HG03064 (cell line): Measurements from ENCODE around the gene CACNA2D3.

Source experiments
- ATAC-seq: cut with Tn5 transposase; IDR thresholded peaks from one replicate; pipeline ENCODE4 v1.9.1; 2021; ENCODE audit warnings: low read depth; ENCODE audit not compliant: unreplicated experiment

CACNA2D3 gene

DNA sequence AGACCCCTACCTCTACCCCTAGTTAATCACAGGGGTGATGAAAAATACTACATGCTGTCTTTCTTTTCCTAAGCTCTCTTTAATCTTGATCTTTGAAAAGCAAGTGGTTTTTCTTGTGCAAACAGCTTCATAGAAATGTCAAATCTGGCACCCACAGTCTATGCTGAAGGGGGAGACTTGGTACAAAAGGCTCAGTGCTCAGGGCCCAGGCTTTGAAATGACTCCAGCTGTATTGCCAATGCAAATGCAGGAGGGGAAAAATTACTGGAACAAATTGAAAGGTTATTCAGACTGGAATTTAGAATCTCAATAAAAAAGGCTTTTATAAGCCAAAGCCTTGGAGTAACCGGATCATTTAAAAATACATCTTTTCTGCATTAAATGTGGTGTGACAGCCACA, 581.6 kb downstream of the CACNA2D3 start:
- no peak for ATAC-seq

DNA sequence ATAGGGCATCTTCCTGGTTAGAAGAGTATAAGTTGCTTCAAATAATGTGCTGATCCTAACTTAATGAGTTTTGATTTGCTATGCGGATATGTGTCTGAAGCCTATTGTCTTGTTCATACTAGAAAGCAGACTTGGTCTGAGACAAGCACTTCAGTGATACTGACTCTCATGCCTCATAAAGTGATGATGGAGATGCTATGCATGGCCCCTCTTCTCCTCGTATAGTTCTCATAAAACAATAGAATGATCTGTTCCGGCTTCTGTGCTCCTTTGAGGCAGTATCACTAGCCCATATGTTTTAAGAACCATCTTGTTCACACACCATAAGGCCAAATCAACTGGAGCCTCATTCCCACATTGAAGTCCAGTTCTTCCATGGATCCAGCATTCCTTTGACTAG, 583.4 kb downstream of the CACNA2D3 start:
- ATAC-seq, result no peak

DNA sequence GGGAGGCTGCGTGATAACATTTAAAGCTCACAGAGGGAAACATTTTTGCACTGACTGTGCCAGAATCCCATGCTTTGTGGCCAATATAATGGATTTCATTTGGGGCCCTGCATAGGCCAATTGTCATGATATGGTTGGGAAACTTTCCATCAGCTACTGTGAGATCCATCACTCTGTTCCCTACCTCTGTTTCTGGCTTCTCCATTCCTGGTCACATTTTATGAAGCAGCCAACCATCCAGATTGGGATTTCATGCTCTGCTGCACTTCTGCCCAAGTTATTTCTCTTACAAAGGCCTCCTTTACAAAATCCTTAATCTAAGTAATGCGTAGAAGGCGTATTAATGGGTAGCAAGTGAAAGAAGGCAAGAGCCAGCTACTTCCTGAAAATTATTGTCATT, 584.4 kb downstream of the CACNA2D3 start:
- ATAC-seq, result no peak

DNA sequence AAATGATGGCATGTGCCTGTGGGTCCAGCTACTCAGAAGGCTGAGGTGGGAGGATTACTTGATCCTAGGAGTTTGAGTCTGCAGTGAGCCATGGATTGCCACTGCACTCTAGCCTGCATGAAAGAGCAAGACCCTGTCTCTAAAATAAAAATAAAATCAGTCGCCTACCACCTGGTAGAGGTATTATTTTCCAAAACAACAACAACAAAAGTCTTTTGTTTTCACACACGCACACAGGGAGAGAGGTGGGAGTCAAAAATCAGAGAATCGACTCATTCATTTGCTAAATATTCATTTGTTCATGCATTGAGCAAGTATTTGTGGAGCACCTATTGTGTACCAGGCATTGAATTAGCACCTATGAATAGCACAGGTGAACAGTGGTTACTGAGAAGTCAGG, 587.4 kb downstream of the CACNA2D3 start:
- ATAC-seq, result no peak

DNA sequence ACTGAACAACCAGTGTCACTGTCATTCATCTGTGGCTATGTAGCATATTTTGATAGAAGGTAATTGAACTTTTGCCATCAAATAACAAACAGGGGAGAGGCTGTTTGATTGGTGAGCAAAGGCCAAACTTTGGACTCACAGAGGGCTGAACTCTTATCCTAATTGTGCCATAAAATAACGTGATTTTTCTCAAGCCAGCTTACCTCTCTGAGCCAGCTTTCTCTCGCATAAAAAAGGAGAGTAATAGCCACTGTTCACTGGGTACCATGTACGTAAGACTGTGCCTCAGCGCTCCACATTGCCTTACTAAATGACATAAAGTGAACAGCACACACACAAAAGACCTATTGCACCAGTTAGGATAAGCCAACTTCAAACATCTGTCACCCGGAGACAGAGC, 588.6 kb downstream of the CACNA2D3 start:
- ATAC-seq, result no peak

DNA sequence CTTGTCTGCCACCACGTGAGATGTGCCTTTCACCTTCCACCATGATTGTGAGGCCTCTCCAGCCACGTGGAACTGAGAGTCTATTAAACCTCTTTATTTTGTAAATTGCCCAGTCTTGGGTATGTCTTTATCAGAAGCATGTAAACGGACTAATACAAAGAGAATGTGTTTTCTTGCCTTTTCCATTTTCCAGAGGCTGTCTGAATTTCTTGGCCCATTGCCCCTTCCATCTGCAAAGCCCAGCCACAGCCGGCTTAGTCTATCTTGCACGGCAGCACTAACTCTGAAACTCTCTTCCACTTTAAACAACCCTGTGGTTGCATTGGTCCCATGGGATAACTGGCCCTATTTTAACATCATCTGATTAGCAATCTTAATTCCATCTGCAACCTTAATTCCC, 590.2 kb downstream of the CACNA2D3 start:
- ATAC-seq, result no peak

DNA sequence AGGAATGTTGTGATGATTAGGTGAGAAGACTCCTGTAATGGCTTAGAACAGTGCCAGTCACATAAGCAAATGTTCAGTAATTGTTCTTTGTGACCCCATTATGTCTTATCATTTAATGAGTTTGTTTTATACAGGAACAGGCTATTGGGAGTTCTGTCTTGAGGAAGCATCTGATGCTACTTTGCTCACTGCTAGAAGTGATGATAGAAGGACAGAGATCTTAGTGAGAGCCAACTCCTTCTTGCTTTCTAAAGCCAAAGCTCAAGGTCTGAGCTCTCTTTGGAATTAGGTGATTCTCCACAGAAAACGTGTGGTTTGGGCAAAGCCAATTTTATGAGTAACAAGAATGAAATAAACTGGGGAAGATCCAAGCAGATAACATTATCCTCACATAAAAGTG, 590.7 kb downstream of the CACNA2D3 start:
- ATAC-seq, result no peak

DNA sequence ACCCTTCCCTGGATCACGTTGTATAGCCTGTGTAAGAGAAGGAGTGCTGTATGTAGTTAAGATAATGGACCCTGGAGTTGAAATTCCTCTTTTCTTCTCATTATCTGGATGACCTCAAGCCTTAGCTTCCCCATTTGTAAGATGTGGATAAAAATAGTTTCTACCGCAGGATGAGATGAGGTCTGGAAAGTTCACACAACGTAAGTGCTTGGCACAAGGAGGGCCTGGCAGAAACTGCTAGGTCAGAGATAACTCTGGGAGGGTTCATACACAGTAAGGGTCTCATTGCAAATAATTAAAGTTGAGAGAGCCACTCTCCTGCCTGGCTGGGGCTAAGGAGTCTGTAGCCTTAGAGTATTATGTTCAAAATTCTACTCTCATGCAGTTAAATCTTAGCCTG, 591.1 kb downstream of the CACNA2D3 start:
- no peak for ATAC-seq

DNA sequence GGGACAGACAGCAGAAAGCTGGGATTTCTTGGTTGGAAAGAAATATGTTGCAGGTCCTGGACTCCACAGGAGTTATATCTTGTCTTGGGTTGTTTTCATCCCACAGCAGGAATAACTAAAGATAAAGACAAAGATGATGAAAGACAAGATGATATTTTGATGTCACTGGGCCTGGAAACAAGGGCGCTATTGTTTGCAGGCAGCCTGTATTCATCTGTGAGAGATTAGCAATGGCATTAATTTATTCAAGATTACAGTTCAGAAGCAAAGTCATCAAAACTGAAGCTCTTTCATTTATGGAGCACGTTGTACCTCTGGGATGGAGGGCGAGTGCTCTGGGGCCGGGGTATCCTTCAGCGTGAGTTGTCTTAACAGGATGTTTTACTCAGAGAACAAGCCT, 591.7 kb downstream of the CACNA2D3 start:
- no peak for ATAC-seq

DNA sequence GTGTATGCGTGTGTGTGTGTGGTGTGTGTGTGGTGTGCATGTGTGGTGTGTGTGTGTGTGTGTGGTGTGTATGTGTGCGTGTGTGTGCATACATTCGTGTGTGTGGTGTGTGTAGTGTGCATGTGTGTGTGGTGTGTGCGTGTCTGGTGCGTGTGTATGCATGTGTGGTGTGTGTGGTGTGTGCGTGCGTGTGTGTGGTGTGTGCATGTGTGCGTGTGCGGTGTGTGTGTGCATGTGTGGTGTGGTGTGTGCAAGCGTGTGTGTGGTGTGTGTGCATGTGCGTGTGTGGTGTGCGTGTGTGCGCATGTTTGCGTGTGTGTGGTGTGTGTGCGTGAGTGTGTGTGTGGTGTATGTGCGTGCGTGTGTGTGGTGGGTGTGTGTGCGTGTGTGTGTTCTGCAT, 595.2 kb downstream of the CACNA2D3 start:
- no peak for ATAC-seq

DNA sequence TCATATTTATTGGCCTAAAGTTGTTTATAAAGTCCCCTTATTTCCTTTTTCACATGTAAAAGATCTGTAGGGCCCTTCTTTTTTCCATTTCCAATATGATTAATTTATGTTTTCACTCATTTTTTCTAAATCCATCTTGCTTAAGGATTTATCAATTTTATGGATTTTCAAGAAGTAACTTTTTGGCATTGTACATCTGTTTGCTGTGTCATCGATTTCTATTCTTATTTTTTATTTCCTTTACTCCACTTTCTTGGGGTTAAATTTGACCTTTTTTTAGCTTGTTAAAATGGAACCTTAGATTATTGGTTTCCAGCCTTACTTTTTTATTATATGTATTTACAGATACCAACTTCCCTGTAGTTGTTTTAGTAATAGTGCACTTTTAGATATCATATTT, 597.6 kb downstream of the CACNA2D3 start:
- ATAC-seq, result no peak

DNA sequence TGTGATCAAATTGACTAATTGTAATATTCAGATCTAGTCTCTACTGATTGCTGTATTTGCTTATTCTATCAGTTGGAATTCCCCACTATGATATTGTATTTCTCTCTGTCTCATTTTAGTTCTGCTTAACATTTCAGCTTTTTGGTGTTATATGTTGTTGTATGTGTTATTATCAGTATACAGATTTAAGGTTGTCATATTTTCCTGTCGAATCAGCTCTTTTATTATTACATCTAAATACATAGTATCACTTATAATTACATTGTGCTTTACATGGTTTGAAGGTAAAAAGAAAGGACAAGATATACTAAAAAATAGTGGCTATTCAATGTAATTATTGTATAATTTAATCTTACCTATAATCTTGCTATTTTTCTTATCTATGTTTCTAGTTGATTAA, 598.3 kb downstream of the CACNA2D3 start:
- no peak for ATAC-seq

DNA sequence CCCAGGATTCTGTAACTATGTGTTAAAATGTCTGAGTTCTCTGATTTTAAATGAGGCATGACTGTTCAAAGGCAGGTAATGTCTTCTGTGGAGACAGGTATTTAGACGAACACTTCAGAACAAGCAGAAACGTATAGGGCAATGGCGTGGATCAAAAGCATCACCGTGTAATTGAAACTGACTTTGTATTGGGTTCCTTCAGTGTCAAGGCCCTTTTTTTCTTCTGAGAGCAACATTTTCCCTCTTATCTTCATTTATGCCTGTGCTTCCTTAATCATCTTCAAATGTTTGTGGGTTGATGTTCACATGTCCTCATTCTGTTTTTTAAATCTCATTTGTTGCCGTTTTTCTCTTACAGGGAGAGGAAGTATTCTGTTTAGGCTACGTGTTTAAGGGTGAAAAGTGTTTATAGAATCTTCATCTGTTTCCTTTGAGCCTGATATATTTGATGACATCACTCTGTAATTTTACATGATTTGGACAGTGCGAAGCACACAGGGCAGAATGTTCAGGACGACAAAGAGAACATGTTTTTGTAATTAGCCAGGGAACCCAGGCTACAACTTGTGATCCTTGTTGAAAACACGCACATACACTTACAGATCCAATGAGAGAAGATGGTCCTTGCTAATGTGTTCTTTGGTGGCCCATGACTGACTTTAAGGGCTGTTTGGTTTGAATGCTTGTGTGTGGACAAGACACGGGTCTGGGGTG, 609.5 kb downstream of the CACNA2D3 start:
- ATAC-seq, result no peak

DNA sequence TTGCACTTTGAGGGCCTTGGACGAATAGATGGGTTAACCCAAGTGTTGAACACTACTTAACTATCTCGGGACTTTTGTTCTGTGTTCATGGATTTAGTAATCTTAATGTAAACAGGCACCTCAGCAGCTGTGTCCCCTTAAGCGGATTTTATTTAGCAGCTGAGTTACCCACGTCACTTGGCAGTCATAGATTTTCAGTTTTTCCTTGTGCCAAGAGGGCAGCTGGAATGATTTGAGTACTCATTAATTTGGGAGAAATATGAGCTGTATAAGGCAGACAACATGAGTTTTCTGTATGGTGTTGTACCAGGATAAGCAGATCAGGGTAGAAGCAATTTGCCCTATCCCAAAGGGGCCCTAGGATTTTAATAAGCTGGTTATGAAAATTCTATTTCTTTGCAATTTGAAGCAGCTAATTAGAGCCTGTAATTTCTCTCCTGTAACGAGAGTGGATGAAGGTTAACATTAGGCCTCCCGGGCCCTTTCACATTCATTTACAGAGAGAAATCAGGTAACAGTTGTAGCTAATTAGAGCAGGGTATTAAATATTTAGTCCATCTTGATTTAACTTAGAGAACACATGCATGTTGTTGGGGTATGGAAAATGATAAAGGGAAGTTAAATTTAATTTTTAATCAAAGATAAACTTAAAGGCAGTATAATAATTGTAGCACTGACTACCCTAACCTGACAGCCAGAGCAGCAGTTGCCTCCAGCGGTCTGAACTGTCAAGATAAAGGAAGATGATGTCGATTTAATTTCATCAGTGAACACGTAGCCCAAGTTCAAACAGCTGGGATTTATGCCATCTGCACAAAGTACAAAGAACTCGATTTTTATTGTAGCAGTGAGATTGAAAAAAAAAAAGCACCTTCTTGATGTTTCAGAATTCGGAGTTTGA, 611.0 kb downstream of the CACNA2D3 start:
- ATAC-seq, result no peak

DNA sequence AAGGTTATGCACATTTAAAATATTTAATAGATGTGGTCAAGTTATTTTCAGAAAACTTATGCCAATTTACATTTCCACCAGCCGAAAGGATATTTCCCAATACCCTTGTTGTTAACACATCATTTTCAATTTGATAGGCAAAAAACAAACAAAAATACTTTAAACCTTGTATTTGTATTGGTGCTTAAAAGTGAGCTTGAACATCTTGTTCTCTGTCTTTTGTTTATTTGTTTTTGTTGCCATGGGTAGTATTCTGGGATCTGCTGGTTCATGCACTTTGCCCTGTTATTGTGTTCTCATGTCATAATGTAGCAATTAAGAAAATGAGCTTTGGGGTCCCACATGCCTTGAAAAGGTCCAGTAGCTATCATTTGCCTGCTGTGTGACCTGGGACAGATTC, 614.1 kb downstream of the CACNA2D3 start:
- no peak for ATAC-seq

DNA sequence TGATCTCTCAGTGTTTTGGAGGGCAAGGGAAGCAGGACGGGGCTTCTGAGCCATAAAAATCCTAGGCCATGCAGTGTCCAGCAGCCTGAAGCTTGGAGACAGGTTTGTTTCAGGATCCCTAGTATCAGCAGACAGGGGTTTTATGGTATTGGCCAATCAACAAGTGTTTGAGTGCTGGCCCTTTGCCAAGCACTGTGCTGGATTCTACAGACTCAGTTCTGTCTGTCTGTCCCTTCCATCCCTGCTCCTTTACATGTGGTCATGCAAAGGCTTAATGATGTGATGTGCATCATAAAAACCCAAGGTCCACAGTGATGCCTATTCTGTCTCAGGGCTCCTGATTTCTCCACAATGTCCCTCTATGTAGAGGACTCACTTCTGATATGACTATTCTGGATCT, 621.4 kb downstream of the CACNA2D3 start:
- ATAC-seq, result no peak

DNA sequence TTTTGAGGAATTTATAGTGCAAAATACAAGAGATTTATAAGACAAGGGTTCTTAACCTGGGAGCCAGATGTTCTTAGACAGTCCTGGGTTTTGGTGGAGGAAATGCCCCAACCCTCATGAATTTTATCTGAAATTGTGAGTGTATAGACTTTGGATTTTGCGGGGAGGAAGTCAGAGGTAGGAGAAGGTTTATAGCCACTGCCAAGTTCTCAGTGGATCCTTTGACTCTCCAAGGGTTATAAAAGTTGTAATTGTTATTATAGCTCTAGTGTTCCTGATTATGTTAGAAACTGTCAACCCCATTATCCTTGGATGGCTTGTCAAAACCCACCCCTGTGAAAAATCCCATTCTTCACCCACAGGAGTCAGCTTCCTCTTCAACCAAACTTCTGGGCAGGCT, 621.9 kb downstream of the CACNA2D3 start:
- no peak for ATAC-seq

DNA sequence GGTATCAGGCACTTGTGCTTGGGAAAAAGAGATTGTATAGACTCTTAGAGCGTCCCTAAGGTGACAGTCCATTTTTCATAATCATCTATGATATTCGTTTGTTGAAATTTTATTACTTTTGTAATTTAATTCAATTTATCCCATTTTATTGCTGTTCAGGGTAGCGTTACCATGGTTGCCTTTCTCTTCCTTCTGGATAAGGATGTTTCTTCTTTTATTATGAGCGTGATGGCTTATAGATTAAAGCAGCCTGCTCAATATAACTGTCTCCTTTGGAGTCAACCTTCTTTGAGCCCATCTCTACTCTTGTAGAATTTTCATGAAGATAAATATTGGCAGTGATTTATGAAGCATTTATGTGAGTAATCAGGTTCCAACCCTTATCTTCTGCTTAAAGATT, 623.5 kb downstream of the CACNA2D3 start:
- no peak for ATAC-seq

DNA sequence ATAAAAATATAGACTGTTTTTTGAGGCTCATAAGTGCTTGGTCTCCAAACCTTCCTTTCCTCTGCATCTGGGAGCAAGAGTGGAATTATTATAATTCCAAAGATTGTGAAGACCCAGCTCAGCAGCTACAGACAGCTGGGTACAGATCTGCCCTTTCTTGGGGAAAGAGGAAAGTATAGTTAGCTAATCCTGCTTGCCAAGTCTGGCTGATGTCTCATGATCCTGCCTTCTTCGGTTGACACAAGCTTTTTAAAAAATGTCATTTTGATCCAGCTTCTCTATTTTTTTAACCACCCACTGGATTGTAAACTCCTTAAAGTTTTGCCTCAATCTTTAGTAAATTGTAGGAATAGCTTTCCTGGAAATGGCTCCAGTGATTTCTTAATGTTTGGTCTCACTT, 624.4 kb downstream of the CACNA2D3 start:
- ATAC-seq, result no peak

DNA sequence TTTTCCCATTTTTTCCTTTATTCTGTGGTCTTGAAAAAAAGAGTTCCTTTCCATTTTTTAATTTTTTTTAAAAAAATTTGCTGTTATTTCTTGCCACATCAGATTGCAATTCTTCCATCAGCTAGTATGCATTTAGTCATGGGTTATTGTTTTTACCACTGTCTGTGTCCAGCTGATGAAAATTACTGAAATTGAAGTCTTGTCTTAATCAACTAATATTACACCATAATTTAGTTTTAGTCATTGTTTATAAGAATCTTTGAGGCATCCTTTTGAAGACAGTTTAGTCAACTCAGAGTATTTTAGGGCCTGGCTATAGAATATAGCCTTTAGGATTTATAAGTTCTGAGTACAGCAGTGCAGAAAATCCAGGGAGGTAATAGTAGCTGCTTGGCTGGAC, 633.4 kb downstream of the CACNA2D3 start:
- no peak for ATAC-seq

DNA sequence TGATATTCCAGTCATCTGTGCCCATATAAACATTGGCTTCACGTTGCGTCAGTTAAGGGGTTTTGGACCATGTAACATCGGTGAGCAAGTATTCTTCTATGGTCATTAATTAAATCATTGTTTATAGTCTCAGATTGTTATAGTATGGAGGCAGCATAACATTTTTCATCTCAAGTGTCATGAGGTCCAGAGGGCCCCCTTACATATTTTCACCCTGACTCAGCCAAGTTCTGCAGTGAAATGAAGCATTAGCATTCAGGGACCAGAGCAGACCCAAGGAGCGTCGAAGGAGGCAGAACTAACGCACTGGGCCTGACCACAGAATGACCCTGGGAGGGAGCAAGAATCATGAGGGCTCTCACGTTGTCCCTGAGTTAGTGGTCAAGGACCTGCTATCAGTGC, 634.0 kb downstream of the CACNA2D3 start:
- no peak for ATAC-seq

DNA sequence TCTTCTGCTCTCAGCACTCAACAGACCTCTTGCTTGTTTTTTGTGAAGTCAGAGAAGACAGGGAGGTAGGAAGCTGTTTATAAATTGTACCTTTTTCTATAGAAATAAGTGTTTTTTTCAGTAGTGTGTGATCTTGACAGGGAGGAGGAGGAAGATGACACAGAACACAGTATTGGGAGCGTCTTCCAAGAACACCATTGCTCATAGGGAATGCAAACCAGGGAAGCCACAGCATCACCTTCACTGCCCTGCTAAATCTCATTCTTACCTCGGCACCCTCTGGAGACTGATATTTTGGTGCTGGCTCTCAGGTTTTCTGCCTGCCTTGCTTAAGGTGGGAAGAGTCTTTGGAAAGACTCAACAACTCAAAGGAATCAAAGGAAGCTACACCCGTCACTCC, 636.1 kb downstream of the CACNA2D3 start:
- ATAC-seq, result no peak
